K562 (cell line): ENCODE measurements around the gene LIMK1. TPM values are rescaled to one million over a fixed set of nuclear protein-coding genes. Genes with fewer than 3 reads are reported as not detected.

Source experiments
- ATAC-seq: fragments of 200-7000 bp; cut with Tn5 transposase; 3 replicates; pipeline ENCODE4 v1.9.1; 2020; ENCODE audit warnings: moderate library complexity
- BruUV-seq: library from RNA; stranded (reverse); fragments of 400-500 nt; replicated peaks from 2 replicates; lab custom pipeline; 2021; lab: Mats Ljungman, UMichigan
- CTCF ChIA-PET: fragments of 300-600 bp; formaldehyde crosslinking; extraction: SDS; loops from one replicate; lab custom pipeline; 2021; ENCODE audit warnings: low intra/inter-chr PET ratio; lab: Yijun Ruan, JAX
- POLR2A ChIA-PET: fragments of 300-600, 350-650 bp; sonication (Branson Sonifier 250); formaldehyde crosslinking; extraction: SDS; loops from one replicate; lab custom pipeline; 2021; ENCODE audit warnings: antibody characterized with exemption, inconsistent platforms; lab: Yijun Ruan, JAX
- DNase-seq, 4 experiments: peaks; one replicate each; pipeline versions ENCODE4 v3.0.0 to v3.0.0-alpha.2; 2011 to 2018; ENCODE audit warnings: low spot score in 3 of 4, mixed read lengths in 3 of 4; ENCODE audit errors: extremely low read depth in 1 of 4
- FAIRE-seq: peaks from 2 replicates; lab custom pipeline; 2011; peaks lifted over from hg19 to GRCh38; lab: Jason Lieb, UNC
- H2AFZ ChIP-seq: 2 replicates; pipeline ENCODE4 v1.6.0; 2011; ENCODE audit warnings: low read depth, low read length, control low read depth, inconsistent platforms
- H3K27ac ChIP-seq: fragments of 200-600 bp; 3 replicates; pipeline ENCODE4 v1.8.0; 2011; ENCODE audit warnings: low read depth, mild to moderate bottlenecking, control low read depth, inconsistent platforms, low read length, moderate library complexity, mixed read lengths; ENCODE audit errors: extremely low read depth
- H3K27me3 ChIP-seq, 2 experiments: fragments of 300-600 bp in 1 of 2; 2 replicates in 1 of 2; 3 replicates in 1 of 2; pipeline versions ENCODE4 v1.6.0 to v1.8.0; 2011; ENCODE audit warnings: inconsistent platforms in 2 of 2, low read length in 2 of 2, mild to moderate bottlenecking in 1 of 2, mixed read lengths in 1 of 2, moderate library complexity in 1 of 2; ENCODE audit not compliant: control insufficient read depth in 2 of 2, insufficient read depth in 2 of 2
- H3K36me3 ChIP-seq: fragments of 300-600 bp; 3 replicates; pipeline ENCODE4 v1.8.0; 2011; ENCODE audit warnings: mild to moderate bottlenecking, low read length, inconsistent platforms; ENCODE audit not compliant: control insufficient read depth, insufficient read depth
- H3K4me1 ChIP-seq, 2 experiments: fragments of 200-600 bp in 1 of 2; replicated peaks in 1 of 2; 2 replicates in 1 of 2; 3 replicates in 1 of 2; pipeline versions ENCODE4 v1.5.1 to v1.8.0; 2011; ENCODE audit warnings: inconsistent platforms in 2 of 2, low read length in 2 of 2, mild to moderate bottlenecking in 1 of 2, mixed read lengths in 1 of 2, moderate library complexity in 1 of 2; ENCODE audit not compliant: control insufficient read depth in 2 of 2, insufficient read depth in 2 of 2
- H3K4me2 ChIP-seq: 2 replicates; pipeline ENCODE4 v1.6.1; 2011; ENCODE audit warnings: low read length, control low read depth, inconsistent platforms, mixed read lengths; ENCODE audit not compliant: insufficient read depth
- H3K4me3 ChIP-seq: fragments of 200-600 bp; sonication (generic), shearing (Covaris generic); 2 replicates; pipeline ENCODE4 v1.5.1; 2016; ENCODE audit warnings: control low read depth, inconsistent platforms
- H3K79me2 ChIP-seq: fragments of 200-600 bp; 3 replicates; pipeline ENCODE4 v1.8.0; 2011; ENCODE audit warnings: low read length, inconsistent platforms; ENCODE audit not compliant: control insufficient read depth, insufficient read depth
- H3K9ac ChIP-seq, 2 experiments: 2 replicates each; pipeline versions ENCODE4 v1.6.0 to v1.6.1; 2011; ENCODE audit warnings: low read depth in 2 of 2, low read length in 2 of 2, control low read depth in 1 of 2, inconsistent platforms in 1 of 2, mild to moderate bottlenecking in 1 of 2, mixed read lengths in 1 of 2; ENCODE audit not compliant: insufficient read depth in 1 of 2
- H3K9me1 ChIP-seq: one replicate; pipeline ENCODE4 v1.6.0; 2011; ENCODE audit warnings: inconsistent platforms, mild to moderate bottlenecking, low read length, moderate library complexity; ENCODE audit not compliant: control insufficient read depth, insufficient read depth
- H3K9me3 ChIP-seq: replicated peaks from 2 replicates; pipeline ENCODE4 v1.5.1; 2011; ENCODE audit warnings: low read depth, low read length, inconsistent platforms; ENCODE audit not compliant: control insufficient read depth, insufficient read depth
- H4K20me1 ChIP-seq: replicated peaks from 2 replicates; pipeline ENCODE4 v1.6.1; 2011; ENCODE audit warnings: low read length, inconsistent platforms, mixed read lengths; ENCODE audit not compliant: control insufficient read depth, insufficient read depth
- CEBPB ChIP-seq: fragments of 450-650 bp; IDR thresholded peaks from 2 replicates; pipeline ENCODE4 v1.6.1; 2016; ENCODE audit warnings: missing genetic modification characterization, missing compliant biosample characterization
- NFIC ChIP-seq: fragments of 450-650 bp; IDR thresholded peaks from 2 replicates; pipeline ENCODE4 v1.6.1; 2017; ENCODE audit warnings: mild to moderate bottlenecking, inconsistent platforms
- TCF7L2 ChIP-seq: fragments of 150-350 bp; IDR thresholded peaks from 2 replicates; pipeline ENCODE4 v1.6.1; 2016; ENCODE audit warnings: low read depth, mild to moderate bottlenecking, low read length, moderate library complexity
- TEAD2 ChIP-seq: fragments of 450-650 bp; IDR thresholded peaks from 2 replicates; pipeline ENCODE4 v1.6.1; 2016; ENCODE audit warnings: missing genetic modification characterization, control low read depth, missing compliant biosample characterization
- WGBS: fragments of 100-300 bp; shearing (Covaris generic); methylation state at CpG from one replicate; pipeline ENCODE4 v1.1.6; 2016; ENCODE audit warnings: low coverage, mixed read lengths; ENCODE audit not compliant: insufficient coverage; ENCODE audit errors: missing lambda C conversion rate; 5-methylcytosine and 5-hydroxymethylcytosine counted together
- in situ Hi-C: fragments of 300-500 bp; cut with MboI; formaldehyde crosslinking; loops from 4 replicates; pipeline ENCODE4 v1.15.0; 2018; ENCODE audit warnings: inconsistent platforms, mixed read lengths
- intact Hi-C: fragments of 100-400 bp; cut with micrococcal nuclease; formaldehyde crosslinking; loops from 2 replicates; pipeline ENCODE4 v1.14.2; 2022
- polyA plus RNA-seq, 8 experiments: library from polyadenylated mRNA; depleted of rRNA in 4 of 8; stranded (reverse) in 5 of 8; unstranded in 3 of 8; fragments of >200 nt; fragmentation: Nextera tagmentation in 2 of 8; fragmentation: Illumina TruSeq in 1 of 8; extraction: Ambion mirVana in 2 of 8; extraction: Trizol in 1 of 8; gene quantifications; 2 replicates each; pipeline versions ENCODE4 v1.2.1 to v1.2.3, GENCODE V29; 2011 to 2014; ENCODE audit warnings: inconsistent platforms in 1 of 8, missing spikeins in 1 of 8
- total RNA-seq, 7 experiments: library from RNA; depleted of rRNA in 6 of 7; stranded (reverse); fragments of >200 nt in 6 of 7; fragmentation: Illumina TruSeq in 2 of 7; extraction: Trizol in 2 of 7; gene quantifications; 2 replicates each; pipeline versions ENCODE4 v1.2.1 to v1.2.3, GENCODE V29; 2011 to 2021; ENCODE audit warnings: low replicate concordance in 1 of 7
- TF ChIP-seq, protein P1 (sequence below): sonication (generic); formaldehyde crosslinking; IDR thresholded peaks from 2 replicates; pipeline ENCODE4 v1.8.1; 2022; ENCODE audit warnings: missing genetic modification reagents

LIMK1 gene
- total and polyA plus RNA-seq, 9 of the 15 experiments (the other 6 are each of a cell fraction or from before 2014, with no cell fraction given), result 0.14 to 30.0 (median 15.9) TPM

DNA sequence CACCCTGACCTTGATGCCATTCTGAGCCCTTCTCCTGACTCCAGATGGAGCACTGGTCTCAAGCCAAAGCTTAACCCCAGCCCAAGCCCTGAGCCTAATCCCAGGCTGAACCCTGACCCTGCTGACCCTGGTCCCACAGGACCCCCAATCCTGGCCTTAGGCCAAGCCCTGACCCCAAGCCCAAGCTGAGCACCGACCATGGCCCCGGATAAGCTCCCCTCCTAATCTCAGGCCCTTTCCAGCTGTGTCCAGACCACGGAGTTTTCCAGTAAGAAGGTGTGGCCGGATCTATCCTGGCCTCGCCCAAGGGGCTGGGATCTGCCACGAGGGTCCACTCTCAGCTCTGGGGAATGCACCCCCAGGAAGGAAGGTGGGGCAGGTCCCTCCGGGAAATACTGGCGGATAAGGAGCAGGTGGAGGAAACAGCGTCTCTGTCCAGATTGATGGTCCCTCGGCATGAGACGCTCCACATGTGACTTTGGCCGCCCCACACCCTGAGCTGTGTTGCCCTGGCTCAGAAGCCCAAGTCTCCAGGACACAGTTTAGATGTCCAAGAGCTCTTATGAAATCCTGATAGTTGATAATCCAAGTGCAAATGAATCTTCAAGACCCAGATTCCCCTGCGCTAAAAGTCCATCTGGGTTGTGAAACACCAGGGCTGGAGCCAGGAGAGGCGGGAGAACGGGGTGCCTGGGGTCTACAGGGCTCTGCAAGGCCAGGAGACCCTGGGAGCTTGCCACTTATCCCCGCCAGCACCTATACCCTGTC lies 45.2 kb upstream of the LIMK1 start:
- ATAC-seq, result no peak
- H2AFZ ChIP-seq, result no peak overlapping the region
- ChIA-PET POLR2A (interaction anchor here (0.7 kb wide), 1 partner anchor 61 kb away, joined by 7 read pairs; no protein-coding TSS in a partner anchor), CTCF (no interaction called here)
- in situ Hi-C loops, result no loop called here
- no peaks in the 10 kb centered on the region for H3K79me2 ChIP-seq
- H3K9me1 ChIP-seq, result no peaks in the 10 kb centered on the region
- no peaks in the 10 kb centered on the region for H3K9me3 ChIP-seq
- BruUV-seq, result no TSS peak
- H3K9ac ChIP-seq, result 0 out of 4 replicates have a peak overlapping the region, but pooled peaks of 1 of the 2 experiments have one; percentile 13
- H4K20me1 ChIP-seq, result peaks cover 11% of the 10 kb centered on the region
- no peak overlapping the region for H3K27ac ChIP-seq
- H3K4me2 ChIP-seq, result no peak overlapping the region
- H3K4me3 ChIP-seq, result no peak overlapping the region
- DNase-seq, result no peak
- intact Hi-C loops, result no loop called here
- peaks cover 45 to 85% of the 10 kb centered on the region in 2 experiments; a peak in 4 of 5 replicates for H3K27me3 ChIP-seq
- H3K36me3 ChIP-seq, result no peaks in the 10 kb centered on the region
- TF ChIP-seq TEAD2 (tag) (no peak), CEBPB (tag) (0 out of 2 replicates have a peak, but pooled peaks have one; percentile 9), NFIC (peak; percentile 17; the same call in 1 of the 2 replicates), TCF7L2 (no peak)
- TF ChIP-seq, protein P1, sequence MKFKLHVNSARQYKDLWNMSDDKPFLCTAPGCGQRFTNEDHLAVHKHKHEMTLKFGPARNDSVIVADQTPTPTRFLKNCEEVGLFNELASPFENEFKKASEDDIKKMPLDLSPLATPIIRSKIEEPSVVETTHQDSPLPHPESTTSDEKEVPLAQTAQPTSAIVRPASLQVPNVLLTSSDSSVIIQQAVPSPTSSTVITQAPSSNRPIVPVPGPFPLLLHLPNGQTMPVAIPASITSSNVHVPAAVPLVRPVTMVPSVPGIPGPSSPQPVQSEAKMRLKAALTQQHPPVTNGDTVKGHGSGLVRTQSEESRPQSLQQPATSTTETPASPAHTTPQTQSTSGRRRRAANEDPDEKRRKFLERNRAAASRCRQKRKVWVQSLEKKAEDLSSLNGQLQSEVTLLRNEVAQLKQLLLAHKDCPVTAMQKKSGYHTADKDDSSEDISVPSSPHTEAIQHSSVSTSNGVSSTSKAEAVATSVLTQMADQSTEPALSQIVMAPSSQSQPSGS, result no peak
- no peak for FAIRE-seq
- peaks cover 0 to 19% of the 10 kb centered on the region in 2 experiments; a peak in 2 of 5 replicates for H3K4me1 ChIP-seq
- 4% methylated on average over 16 of the region's 16 CpGs for WGBS
